Activated CD8-positive, alpha-beta memory T cell treated with anti-CD3 and anti-CD28 coated beads for 4 hours (primary cell): ENCODE data around the gene PAM16.

ENCODE experiments used
- DNase-seq, 2 donors: peaks; one replicate each; pipeline ENCODE4 v3.0.0-alpha.2; 2020; ENCODE audit warnings: low read depth in 2 of 2

PAM16 gene

DNA sequence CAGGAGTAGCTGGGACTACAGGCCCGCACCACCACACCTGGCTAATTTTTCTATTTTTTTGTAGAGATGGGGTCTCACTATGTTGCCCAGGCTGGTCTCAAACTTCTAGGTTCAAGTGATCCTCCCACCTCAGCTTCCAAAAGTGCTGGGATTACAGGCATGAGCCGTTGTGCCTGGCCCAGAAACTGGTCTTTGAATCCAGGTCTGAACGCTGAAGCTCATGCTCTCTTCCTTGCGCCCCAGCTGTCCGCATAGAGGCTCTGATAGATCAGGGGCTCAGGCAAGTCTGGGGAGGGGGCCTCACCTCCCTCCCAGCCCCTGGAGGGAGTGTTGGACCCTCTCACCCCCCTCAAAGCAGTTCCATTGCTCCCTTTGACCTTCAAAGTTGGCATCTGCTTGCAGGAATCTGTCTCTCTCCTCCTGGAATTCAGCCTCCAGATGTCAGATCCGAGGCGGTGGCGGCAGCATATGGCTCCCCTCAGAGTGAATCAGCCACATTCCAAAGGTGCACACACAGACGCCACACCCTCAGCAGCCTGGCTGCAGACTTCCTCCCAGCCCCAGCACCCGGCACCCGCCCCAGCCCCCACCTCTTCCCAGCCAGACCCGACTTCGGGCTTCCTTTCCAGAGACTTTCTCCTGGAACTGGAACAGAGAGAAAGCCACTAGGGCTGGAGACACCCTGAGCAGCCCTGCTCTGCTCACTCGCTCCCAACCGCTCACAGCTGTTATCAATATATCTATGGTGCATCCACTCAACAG lies 52.2 kb downstream of the PAM16 start:
- no peak for DNase-seq

DNA sequence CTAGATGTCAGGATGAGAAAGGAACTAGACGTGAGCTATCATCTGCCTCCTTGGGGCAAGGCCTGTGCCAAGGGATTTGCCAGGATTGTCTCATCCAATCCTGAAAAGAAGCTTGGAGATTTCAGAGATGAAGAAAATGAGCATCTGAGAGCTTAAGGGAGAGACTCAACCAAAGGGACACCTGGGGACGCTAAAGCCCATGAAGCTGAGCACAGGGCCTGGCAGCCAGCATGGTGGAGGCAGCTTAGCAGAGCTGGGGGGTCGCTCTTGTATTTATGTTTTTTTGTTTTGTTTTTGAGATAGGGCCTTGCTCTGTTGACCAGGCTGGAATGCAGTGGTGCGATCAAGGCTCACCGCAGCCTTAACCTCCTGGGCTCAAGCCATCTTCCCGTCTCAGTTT lies 53.6 kb downstream of the PAM16 start:
- DNase-seq, result no peak

DNA sequence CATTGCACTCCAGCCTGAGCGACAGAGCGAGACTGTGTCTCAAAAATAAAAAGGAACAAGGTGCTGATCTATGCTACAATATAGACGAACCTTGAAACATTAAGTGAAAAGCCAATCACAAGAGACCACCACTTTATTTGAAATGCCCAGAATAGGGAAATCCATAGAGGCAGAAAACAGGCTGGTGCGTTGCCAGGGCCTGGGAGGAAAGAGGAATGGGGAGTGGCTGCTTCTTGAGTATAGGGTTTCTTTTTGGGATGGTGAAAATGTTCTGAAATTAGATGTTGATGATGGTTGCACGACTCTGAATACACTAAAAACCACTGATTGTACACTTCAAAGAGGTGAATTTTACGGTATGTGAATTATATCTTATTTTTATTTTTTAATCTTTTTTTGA lies 55.5 kb downstream of the PAM16 start:
- DNase-seq, result no peak

DNA sequence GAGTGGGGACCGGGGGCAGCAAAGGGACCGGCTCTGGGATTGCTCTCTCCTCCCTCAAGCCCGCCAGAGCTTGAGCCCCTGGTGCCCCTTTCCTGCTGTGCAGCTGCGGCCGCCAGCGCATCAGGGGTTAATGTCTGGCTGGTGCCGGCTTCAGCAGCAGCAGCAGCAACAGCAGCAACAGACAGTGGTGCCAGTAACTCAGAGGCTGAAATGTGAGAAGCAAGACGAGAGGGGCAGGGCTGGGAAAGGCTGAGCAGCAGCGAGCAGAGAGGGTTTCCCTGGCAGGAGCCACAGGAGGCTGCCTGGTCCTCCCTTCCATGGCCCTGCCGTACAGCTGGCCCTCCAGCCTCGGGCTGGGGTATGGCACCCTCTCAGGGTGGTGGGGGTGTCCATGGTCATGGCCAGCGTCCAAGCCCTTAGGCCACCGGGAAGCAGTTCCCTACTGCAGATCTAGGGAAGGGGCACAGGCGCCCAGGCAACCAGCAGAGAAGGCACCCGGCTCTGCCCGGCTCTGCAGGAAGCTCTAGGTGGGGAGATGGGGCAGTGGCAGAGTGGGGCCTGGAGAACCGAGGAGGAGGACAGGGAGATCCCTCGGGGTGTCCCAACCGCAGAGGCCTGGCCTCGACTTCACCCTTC lies 57.2 kb downstream of the PAM16 start:
- DNase-seq, result no peak

DNA sequence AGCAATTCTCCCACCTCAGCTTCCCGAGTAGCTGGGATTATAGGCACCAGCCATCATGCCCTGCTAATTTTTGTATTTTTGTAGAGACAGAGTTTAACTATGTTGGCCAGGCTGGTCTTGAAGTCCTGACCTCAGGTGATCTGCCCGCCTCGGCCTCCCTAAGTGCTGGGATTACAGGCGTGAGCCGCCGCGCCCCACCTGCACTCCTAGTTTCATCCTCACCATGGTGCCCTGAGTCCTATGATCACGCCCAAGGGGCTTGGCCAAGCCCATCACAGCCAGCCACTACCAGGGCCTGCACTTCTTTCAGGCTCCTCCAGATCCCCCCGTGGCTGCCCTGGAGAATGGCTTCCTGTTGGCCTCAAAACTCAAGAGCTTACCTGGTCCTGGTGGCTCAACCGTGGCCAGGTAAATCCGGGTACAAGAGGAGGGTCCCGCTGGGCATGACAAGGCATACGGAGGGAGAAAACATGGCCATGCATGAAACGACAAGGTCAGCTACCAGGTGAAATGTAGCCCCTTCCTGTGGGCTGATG lies 57.9 kb downstream of the PAM16 start:
- DNase-seq, result no peak

DNA sequence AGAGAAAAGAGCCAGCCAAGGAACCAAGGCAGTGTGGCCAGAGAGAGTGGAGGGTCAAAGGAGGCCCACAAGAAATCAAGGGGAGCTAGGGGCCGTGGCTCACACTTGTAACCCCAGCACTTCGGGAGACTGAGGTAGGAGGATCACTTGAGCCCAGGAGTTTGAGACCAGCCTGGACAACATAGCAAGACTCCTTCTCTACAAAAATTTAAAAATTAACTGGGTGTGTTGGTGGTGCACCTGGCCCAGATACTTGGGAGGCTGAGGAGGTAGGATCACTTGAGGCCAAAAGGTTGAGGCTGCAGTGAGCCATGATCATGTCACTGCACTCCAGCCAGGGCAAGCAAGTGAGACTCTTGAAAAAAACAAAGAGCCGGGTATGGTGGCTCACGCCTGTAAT lies 59.4 kb downstream of the PAM16 start:
- no peak for DNase-seq
